HG03571 (cell line): Measurements from ENCODE around the gene NSUN3.
A peak's percentile ranks its signal among the peaks of the same experiment; 100 is the strongest.
"Not testable (repeated sequence)": the region's sequence is repeated elsewhere in the genome, so short reads cannot be mapped to it uniquely, and the experiment has no call there.

Experiments used
- ATAC-seq: cut with Tn5 transposase; IDR thresholded peaks from one replicate; pipeline ENCODE4 v1.9.1; 2021; ENCODE audit not compliant: unreplicated experiment

Gene NSUN3

DNA sequence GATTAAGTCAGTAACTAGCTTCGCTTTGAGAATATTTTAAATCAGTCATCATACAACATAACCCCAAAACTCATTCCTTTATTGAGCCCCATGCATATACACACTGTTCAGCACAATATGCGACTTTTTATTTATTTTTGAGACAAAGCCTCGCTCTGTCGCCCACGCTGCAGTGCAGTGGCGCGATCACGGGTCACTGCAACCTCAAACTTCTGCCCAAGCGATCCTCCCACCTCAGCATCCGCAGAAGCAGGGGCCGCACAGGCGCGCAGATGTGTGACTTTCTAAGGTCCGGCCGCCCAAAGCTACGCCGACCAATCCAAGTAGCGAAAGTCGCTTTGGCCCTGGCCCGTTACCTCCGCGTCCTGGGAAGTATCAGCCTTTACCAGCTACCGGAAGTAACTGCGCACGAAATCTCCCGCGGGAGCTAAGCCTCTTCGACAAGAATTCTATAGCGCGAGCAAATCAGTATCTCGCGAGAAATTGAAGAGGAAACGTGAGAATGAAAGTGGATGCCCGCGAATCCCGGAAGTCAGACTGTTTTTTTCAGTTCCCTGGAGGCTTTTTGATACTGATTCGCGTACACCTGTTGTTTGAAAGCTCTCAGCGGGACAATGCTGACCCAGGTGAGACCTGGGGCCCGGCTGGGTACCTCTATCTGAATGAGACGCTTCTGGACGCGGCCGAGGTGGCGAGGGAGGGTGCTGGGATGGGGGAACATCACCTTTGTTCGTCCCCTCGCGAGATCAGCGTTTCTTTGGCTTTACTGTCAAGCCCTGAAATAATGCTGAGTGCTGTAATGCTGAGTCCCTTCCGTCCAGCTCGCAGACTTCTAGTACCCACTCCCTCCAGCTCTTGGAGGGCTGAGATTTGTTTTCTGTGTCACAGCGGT lies at the start of gene NSUN3, which contains the start of gene DHFR2:
Gene NSUN3, plus strand, starts transcription at position 549 of the 892 bp plus-strand sequence. Its CDS starts 66 bp downstream, at position 615.
Gene DHFR2, minus strand, starts transcription at position 404 of the 892 bp plus-strand sequence. CDS start 1,405 bp downstream, outside the sequence.
- ATAC-seq, result peak; percentile 96

DNA sequence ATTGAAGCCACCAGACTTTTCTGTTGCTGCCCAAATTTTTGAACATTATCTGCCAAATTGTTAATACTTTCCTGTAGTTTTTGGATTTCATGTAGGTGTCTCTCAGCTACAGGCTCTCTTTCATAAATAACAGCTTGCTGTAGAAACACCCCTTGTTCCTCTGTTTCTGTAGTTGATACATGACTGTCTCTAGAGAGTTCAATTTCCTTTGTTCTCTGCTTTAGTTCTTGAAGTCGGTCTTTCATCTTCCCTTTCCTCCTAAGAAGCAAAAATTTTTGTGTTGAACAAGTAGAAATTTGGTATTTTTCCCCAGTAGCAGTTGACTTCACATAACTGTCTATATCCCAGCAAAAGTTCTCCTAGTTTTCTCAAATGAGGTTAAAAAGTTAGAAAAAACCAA lies 47.8 kb upstream of the NSUN3 start:
- no peak for ATAC-seq

DNA sequence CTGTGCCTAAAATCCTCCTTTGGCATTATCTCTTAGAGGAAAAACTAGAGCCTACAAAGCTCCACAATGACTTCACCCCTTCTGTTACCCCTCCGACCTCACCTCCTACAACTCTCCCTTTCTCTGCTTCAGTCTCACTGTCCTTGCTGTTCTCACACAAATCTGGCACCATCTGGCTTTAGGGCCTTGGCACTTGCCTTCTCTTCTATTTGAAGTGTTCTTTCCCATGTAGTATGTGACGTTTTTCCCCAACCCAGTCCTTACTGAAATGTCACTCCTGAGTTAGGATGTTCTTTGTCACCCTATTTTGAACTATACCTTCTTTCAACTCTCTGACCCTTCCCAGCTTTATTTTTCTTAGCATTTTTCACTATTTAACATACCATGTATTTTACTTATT lies 43.2 kb upstream of the NSUN3 start:
- no peak for ATAC-seq

DNA sequence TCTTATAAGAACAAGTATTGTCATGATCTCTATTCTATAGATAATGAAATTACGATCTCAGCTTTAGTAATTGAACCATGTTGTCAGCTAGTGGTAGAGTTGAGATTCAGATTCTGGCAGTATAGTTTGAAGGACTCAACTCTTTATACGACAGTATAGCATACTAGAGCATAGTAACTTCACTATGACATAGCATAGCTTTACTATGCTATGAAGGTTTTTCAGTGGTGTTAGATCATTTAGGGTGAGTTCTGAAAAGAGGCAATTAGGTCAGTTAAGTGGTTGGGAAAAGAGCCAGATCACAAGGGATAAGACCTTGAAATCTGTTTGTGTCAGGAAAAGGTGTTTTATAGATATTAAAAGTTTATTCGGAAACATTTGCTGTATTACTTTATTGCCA lies 42.6 kb upstream of the NSUN3 start:
- ATAC-seq, result no peak

DNA sequence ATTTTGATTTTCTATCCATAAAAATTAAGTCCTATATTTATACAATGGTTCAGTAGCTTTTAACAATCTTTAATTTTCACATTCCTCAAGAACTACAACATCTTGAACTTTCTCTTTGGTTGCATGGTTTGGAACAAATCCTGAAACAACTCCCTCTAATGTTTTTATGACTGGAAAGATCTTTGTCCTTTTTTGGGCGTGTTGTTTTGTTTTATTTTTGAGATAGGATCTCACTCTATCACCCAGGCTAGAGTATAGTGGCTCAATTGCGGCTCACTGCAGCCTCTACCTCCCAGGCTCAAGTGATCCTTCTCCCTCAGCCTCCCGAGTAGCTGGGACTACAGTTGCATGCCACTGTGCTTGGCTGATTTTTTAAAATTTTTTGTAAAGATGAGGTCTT lies 38.5 kb upstream of the NSUN3 start:
- ATAC-seq, result no peak

DNA sequence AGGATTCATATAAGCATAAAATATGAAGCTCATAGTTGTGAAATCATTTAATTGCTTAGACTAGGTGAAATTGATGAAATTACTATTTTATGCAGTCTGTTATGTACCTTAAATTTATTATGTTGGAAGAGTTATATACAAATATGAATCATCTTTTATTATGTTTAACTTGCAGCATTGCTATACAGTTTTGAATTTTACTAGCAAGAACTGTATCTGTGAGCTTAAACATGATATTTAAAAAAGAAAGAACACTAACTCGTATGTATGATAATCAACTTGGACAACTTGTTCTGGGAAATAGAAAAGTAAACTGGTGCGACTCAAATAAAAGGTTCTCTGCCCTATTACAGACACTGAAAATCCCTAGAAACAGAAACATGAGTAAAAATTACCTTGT lies 36.2 kb upstream of the NSUN3 start:
- no peak for ATAC-seq

DNA sequence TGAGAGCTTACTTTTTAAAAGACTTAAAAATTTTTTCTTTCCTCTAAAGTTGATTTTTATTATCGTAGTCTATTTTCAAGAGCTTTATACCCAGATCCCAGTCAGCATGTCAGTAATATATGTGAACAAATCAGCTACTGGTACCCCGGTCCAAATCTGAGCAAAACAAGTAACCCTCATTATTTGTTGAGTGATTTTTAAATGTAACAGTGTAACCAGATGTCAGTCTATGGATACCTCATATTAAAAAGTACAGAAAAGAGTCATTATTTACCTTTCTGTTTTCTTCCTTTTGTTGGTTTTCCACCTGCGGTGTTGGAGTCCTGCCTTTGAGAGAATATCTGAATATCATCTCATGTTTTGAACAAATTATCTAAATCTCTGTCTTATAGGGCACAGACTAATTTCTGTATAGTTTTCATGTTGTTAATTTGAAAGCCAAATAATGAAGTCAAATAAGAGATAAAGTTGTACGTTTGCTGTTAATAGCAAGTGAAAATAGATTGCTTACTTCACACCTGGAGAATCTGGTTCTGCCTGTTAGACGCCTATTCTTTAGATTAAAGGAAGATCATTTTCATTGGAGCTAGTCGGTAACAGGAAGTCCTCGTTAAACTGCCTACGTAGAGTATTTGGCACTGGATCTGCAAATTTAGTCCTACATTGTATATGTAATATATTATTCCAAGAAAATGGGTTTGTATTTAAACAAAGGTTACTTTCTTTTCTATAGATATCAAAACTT lies 34.6 kb upstream of the NSUN3 start, which contains the start of gene STX19:
Gene STX19, minus strand, starts transcription at position 505 of the 745 bp plus-strand sequence. CDS start 13,328 bp downstream, outside the sequence.
- no peak for ATAC-seq

DNA sequence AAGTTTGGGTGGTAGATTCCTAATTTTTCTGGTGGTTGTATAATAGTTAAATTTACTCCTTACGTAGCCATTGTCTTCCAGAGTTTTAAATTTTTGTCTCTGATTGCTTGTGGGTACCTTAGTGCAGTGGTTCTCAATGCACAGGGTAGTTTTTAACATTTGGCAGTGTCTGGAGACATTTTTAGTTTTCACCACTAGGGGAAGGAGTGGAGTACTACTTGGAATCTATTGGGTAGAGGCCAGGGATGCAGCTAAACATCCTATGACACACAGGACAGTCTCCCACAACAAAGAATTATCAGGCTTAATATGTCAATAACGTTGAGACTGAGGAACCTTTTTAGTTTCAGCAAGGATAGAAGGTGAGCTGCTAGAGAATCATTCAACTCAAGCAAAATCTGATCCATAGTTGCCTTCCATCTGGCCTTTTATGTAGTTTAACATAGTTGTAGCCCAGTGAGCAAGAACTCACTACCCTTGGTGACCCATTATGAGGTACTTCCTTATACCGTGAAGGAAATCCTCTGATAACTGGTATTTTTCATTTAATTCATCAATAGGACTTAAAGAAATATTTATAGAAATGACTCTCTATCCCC lies 25.9 kb upstream of the NSUN3 start:
- ATAC-seq, result peak; percentile 84

DNA sequence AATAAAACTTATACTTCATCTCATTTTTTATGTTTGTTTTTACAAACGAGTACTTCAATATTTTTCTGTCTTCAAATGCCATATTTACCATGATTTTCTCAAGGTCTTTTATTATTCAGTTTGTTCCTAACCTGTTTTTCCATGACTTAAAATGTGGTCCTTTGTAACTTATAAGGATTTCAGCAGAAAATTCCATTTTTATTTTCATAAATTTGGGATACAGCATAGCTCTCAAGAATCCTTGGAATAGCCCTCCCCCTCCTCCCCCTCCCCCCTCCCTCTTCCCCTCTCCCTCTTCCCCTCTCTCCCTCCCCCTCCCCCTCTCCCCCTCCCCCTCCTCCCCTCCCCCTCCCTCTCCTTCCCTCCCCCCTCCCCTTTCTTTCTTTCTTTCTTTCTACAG lies 19.6 kb upstream of the NSUN3 start:
- no peak for ATAC-seq

DNA sequence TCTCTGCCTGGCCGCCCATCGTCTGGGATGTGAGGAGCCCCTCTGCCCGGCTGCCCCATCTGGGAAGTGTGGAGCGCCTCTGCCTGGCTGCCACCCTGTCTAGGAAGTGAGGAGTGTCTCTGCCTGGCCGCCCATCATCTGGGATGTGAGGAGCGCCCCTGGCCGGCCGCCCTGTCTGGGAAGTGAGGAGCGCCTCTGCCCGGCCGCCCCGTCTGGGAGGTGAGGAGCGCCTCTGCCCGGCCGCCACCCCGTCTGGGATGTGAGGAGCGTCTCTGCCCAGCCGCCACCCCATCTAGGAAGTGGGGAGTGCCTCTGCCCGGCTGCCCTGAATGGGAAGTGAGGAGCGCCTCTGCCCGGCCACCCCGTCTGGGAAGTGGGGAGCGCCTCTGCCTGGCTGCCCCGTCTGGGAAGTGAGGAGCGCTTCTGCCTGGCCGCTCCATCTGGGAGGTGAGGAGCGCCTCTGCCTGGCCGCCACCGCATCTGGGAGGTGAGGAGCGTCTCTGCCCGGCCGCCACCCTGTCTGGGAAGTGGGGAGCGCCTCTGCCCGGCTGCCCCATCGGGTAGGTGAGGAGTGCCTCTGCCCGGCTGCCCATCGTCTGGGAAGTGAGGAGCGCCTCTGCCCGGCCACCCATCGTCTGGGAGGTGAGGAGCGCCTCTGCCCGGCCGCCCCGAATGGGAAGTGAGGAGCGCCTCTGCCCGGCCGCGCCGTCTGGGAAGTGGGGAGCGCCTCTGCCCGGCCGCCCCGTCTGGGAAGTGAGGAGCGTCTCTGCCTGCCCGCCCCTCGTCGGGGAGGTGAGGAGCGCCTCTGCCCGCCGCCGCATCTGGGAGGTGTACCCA lies 18.5 kb upstream of the NSUN3 start:
- not testable (repeated sequence) for ATAC-seq

DNA sequence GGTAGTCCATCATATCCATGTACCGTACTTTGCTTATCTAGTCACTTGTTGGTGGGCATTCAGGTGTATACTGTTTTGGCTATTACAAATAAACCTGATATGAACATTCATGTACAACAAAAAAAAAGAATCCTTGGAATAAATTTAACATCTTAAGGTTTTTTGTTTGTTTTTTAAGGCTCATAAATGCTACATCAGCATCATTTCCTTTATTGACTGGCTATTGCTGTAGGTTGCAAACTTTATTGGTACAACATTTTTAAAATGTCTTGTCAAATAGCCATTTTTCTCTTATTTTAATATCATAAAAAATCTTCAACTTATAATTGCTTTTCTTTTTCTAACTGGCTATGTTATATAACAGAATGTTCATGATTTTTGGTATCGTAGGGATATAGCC lies 16.3 kb upstream of the NSUN3 start:
- ATAC-seq, result no peak

DNA sequence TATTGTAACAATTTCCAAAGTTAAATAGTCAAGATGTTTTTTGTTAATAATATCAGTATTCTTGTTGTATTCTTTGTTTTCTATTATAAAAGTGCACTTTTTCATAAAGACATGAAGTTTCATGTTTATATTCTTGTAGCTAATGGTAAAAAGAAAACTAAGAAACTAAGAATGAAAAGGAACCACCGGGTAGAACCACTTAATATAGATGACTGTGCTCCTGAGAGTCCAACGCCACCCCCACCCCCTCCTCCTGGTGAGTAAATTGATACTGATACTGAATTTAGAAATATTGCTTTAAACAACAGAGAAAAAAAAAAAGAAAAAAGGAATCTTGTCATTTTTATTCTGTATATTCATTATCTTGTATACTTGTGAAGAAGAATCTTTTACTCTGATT lies 13.6 kb upstream of the NSUN3 start:
- ATAC-seq, result no peak

DNA sequence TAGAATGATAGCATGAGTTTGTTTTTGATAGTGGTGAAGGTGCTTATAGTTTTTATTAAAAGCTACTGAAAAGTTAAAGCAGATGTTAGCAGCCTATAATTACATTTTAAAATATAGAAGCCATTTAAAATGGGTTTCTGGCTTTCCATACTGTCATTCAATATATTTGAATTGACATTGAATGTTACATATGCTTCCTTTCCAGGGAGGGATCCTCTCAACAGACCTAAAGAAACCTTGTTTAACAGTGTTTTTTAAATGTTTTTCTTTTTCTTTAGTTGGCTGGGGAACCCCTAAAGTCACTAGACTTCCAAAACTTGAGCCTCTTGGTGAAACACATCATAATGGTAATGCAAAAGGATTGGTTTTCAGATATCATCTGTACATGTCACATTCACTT lies 12.3 kb upstream of the NSUN3 start:
- no peak for ATAC-seq

DNA sequence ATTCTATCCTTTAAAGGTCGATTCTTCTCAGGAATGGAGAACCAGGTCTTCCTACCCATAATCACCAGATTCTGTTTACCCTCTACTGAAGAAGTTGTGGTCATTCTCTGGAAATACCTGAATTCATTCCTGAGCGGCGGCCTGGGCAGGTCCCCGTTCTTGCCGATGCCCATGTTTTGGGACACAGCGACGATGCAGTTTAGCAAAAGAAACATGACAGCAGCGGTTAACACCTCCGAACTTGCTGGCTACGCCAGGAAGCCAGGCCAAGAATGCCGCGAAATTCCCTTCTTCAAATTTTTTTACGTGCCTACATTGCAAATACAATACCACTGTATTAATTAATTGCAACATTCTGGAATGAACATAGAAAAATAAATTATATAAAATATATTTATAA lies 1.6 kb upstream of the NSUN3 start:
- no peak for ATAC-seq

DNA sequence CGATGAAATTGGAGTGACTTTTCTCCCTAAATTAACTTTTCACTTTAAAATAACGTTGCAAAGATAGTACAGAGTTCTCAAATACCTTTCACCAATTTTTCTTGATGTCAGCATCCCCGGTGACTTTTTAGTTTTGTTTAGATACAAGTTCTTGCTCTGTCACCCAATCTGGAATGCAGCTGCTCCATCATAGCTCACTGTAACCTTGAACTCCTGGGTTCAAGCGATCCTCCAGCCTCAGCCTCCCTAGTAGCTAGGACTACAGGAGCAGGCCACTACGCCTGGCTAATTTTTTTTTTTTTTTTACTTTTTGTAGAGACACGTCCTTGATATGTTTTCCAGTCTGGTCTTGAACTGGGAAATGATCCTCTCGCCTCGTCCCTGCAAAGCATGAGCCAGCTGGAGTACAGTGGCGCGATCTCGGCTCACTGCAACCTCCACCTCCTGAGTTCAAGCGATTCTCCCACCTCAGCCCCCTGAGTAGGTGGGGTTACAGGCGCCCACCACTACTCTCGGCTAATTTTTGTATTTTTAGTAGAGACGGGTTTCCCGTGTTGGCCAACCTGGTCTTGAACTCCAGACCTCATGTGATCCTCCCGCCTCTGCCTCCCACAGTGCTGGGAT lies 747 bp downstream of the NSUN3 start:
- no peak for ATAC-seq

DNA sequence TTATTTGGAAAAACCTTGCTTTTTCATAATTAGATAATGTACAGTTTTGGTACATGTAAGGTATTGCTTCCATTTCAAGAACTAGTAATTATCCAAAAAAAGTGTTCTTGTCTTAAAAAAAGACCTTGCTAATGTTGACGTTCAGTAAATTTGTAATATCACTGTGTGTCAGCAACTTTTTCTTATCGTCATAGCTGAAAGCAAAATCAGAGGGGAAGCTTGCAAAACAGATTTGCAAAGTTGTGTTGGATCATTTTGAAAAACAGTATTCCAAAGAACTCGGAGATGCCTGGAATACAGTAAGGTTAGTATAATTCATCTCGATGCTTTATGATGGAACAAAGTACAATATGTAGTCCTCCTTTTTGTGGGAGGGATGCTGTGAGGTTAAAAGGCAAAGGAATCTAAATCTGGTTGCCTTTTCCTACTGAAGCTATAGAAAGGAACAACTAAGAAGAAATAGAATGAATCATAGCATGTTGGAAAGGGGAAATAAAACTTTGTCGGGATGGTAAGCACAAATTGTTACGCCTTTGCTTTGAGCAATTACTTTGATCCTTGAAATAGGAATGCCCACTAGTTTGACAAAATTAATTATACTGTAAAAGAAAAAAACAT lies 1.5 kb downstream of the NSUN3 start:
- ATAC-seq, result no peak

DNA sequence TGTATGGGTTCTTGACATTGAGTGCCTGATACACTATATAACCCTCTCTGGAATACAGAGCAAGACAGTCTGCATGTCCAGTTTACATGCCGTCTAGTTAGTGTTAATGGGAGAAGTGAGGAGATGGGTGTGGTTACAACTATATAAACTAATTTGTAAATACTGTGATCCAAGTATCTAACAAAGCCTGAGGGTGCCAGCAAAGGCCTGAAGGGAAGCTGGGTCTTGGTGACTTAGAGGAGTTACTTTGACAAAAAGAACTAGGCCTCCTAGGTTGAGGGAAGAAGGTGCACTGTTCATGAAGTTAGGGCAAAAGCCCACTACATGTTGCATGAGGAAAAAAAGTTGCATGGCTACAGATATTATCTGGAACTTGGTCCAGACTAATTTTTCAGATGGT lies 2.3 kb downstream of the NSUN3 start:
- no peak for ATAC-seq

DNA sequence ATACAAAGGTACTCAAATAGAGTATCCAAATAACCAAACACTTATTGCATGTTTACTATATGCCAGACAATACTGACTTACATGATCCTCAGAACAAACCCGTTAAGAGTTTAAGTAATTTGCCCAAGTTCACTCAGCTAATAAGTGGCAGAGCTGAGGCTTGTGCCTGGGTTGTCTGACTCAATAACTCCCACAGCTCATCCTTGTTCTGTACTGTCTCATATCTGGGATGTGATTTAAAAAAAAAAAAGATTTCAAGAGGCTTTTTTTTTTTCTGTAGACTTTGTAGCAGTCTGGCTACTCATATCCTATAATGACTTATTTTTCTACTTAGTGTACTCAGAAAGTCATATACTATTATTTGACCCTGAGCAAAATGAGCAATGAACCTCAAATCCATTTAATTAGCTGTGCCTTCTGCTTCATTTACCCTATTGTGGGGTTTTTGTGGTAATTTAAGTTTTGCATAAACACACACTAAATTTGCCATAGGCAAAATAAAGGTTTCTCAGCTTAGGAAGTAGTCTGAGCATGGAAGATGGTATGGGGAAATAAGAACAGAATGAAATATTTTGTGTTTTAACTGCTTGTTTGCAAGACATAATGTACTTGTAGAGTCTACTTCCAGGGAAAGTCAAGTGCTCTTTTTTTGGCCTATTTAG lies 3.1 kb downstream of the NSUN3 start:
- ATAC-seq, result no peak
